TTC549 (cell line): ENCODE measurements around the gene TBC1D1.
A peak's percentile ranks its signal among the peaks of the same experiment; 100 is the strongest.
"Not testable (repeated sequence)": the region's sequence is repeated elsewhere in the genome, so short reads cannot be mapped to it uniquely, and the experiment has no call there.

ENCODE experiments used
- FAIRE-seq: peaks from 2 replicates; lab custom pipeline; 2012; peaks lifted over from hg19 to GRCh38; lab: Jason Lieb, UNC

Gene TBC1D1

GRCh38 chr4:38016698-38017097, 125.8 kb downstream of the TBC1D1 start:
- no peak for FAIRE-seq

GRCh38 chr4:38017609-38018008, 126.7 kb downstream of the TBC1D1 start:
- FAIRE-seq = no peak

- FAIRE-seq = no peak
Observed at GRCh38 chr4:38020386-38020785, 129.5 kb downstream of the TBC1D1 start.

GRCh38 chr4:38020961-38021360, 130.1 kb downstream of the TBC1D1 start:
- not testable (repeated sequence) for FAIRE-seq

GRCh38 chr4:38021751-38022150, 130.9 kb downstream of the TBC1D1 start:
- FAIRE-seq = no peak

- FAIRE-seq = no peak
Observed at GRCh38 chr4:38023347-38024205, 132.7 kb downstream of the TBC1D1 start.

GRCh38 chr4:38024206-38024509, 133.3 kb downstream of the TBC1D1 start:
- FAIRE-seq = no peak

GRCh38 chr4:38025665-38026064, 134.8 kb downstream of the TBC1D1 start:
- no peak for FAIRE-seq

- no peak for FAIRE-seq
Observed at GRCh38 chr4:38026158-38026740, 135.4 kb downstream of the TBC1D1 start.

GRCh38 chr4:38030023-38030422, 139.1 kb downstream of the TBC1D1 start:
- FAIRE-seq = no peak

GRCh38 chr4:38034986-38035882, 144.3 kb downstream of the TBC1D1 start:
- FAIRE-seq = peak; percentile 87

- no peak for FAIRE-seq
Observed at GRCh38 chr4:38036548-38036947, 145.7 kb downstream of the TBC1D1 start.

- no peak for FAIRE-seq
Observed at GRCh38 chr4:38037612-38038011, 146.7 kb downstream of the TBC1D1 start.

GRCh38 chr4:38040619-38041018, 149.7 kb downstream of the TBC1D1 start:
- FAIRE-seq = no peak

GRCh38 chr4:38044060-38044459, 153.2 kb downstream of the TBC1D1 start:
- FAIRE-seq = no peak

GRCh38 chr4:38045289-38045988, 154.6 kb downstream of the TBC1D1 start:
- FAIRE-seq = no peak

GRCh38 chr4:38046727-38047489, 156.0 kb downstream of the TBC1D1 start:
- FAIRE-seq = no peak

- FAIRE-seq = no peak
Observed at GRCh38 chr4:38049545-38050170, 158.8 kb downstream of the TBC1D1 start.

- no peak for FAIRE-seq
Observed at GRCh38 chr4:38050560-38051350, 159.9 kb downstream of the TBC1D1 start.

- FAIRE-seq = no peak
Observed at GRCh38 chr4:38055566-38055965, 164.7 kb downstream of the TBC1D1 start.
